Measurements from ENCODE around the gene LCN15.
"Not testable (repeated sequence)": the region's sequence is repeated elsewhere in the genome, so short reads cannot be mapped to it uniquely, and the experiment has no call there.

Gene LCN15

GRCh38 chr9:136773386-136774044 is 9.2 kb upstream of the LCN15 start:
- peak; percentile 16 for DNase-seq

GRCh38 chr9:136771907-136772415 is 7.6 kb upstream of the LCN15 start:
- DNase-seq: no peak

GRCh38 chr9:136769710-136770191 is 5.4 kb upstream of the LCN15 start:
- peak; percentile 62 for DNase-seq

- DNase-seq: peak; percentile 72
Measured at GRCh38 chr9:136766410-136767120, 2.2 kb upstream of the LCN15 start.

GRCh38 chr9:136765745-136766409 is 1.6 kb upstream of the LCN15 start:
- DNase-seq: not testable (repeated sequence)

- no peak for DNase-seq
Measured at GRCh38 chr9:136765041-136765440, 723 bp upstream of the LCN15 start.

GRCh38 chr9:136763649-136764035 is 676 bp downstream of the LCN15 start:
- DNase-seq: no peak

GRCh38 chr9:136762915-136763648 is 1.2 kb downstream of the LCN15 start:
- peak; percentile 43 for DNase-seq

GRCh38 chr9:136762221-136762691 is 2.1 kb downstream of the LCN15 start:
- DNase-seq: no peak

- DNase-seq: no peak
Measured at GRCh38 chr9:136761545-136761981, 2.8 kb downstream of the LCN15 start.

GRCh38 chr9:136760834-136761544 is 3.3 kb downstream of the LCN15 start:
- DNase-seq: not testable (repeated sequence)

- DNase-seq: no peak
Measured at GRCh38 chr9:136760424-136760823, 3.9 kb downstream of the LCN15 start.

GRCh38 chr9:136759436-136760325 is 4.6 kb downstream of the LCN15 start:
- DNase-seq: no peak

GRCh38 chr9:136759001-136759400 is 5.3 kb downstream of the LCN15 start:
- no peak for DNase-seq

GRCh38 chr9:136757751-136758140 is 6.6 kb downstream of the LCN15 start:
- DNase-seq: no peak

- DNase-seq: no peak
Measured at GRCh38 chr9:136757328-136757727, 7.0 kb downstream of the LCN15 start.

GRCh38 chr9:136756836-136757235 is 7.5 kb downstream of the LCN15 start:
- DNase-seq: no peak

GRCh38 chr9:136756134-136756438 is 8.2 kb downstream of the LCN15 start:
- DNase-seq: no peak

GRCh38 chr9:136755302-136756133 is 8.8 kb downstream of the LCN15 start:
- DNase-seq: not testable (repeated sequence)

- no peak for DNase-seq
Measured at GRCh38 chr9:136754626-136755301, 9.6 kb downstream of the LCN15 start.

All from CD4-positive, alpha-beta T cell treated with Interleukin-17A for 1 hour (primary cell).